ENCODE results near the gene SHBG. TPM values are rescaled to one million over a fixed set of nuclear protein-coding genes. Genes with fewer than 3 reads are reported as not detected.
"Not testable (repeated sequence)": the region's sequence is repeated elsewhere in the genome, so short reads cannot be mapped to it uniquely, and the experiment has no call there.

Gene SHBG
- total and polyA plus RNA-seq, 2 donors (not counting 1 experiment from before 2014, with no cell fraction given) = 0.33 to 0.45 TPM

DNA sequence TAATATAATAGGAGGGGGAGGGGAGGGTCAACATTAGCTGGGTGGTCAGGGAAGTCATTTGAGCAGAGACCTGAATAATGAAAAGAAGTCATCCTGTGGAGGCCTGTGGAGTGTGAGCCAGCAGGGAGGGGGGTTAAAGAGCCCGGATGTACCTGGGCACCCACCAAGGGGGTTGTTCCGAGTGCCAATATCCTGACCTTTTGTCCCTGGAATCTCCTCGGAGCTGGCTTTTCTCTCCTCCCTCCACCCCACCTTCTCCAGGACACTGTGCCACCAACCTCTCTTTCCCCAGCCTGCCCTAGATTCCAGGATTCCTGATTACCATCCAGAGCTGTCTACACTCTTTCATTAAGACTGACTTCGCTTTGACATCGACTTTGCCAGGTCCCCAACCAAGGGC is 6.2 kb downstream of the SHBG start:
- H2AFZ ChIP-seq (ENCODE audit: low read length) = no peak overlapping the region
- H3K9me3 ChIP-seq (ENCODE audit: control insufficient read depth, insufficient read depth, low read depth, low read length) = no peaks in the 10 kb centered on the region
- no peaks in the 10 kb centered on the region for H3K36me3 ChIP-seq (ENCODE audit: control insufficient read depth, insufficient read depth, low read length)
- H3K27me3 ChIP-seq (ENCODE audit: control insufficient read depth, insufficient read depth, low read length) = no peaks in the 10 kb centered on the region
- DNase-seq (ENCODE audit: low read depth in 2 of 2) = no peak
- H3K79me2 ChIP-seq (ENCODE audit: control insufficient read depth, insufficient read depth, low read length) = no peaks in the 10 kb centered on the region
- TF ChIP-seq EZH2 (IDR thresholded peaks at IDR 0.05; ENCODE audit: low read length, missing control alignments) = no peak
- TF ChIP-seq, protein P1, sequence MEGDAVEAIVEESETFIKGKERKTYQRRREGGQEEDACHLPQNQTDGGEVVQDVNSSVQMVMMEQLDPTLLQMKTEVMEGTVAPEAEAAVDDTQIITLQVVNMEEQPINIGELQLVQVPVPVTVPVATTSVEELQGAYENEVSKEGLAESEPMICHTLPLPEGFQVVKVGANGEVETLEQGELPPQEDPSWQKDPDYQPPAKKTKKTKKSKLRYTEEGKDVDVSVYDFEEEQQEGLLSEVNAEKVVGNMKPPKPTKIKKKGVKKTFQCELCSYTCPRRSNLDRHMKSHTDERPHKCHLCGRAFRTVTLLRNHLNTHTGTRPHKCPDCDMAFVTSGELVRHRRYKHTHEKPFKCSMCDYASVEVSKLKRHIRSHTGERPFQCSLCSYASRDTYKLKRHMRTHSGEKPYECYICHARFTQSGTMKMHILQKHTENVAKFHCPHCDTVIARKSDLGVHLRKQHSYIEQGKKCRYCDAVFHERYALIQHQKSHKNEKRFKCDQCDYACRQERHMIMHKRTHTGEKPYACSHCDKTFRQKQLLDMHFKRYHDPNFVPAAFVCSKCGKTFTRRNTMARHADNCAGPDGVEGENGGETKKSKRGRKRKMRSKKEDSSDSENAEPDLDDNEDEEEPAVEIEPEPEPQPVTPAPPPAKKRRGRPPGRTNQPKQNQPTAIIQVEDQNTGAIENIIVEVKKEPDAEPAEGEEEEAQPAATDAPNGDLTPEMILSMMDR (conservative IDR thresholded peaks at IDR 0.05 in 1 of 2, IDR thresholded peaks at IDR 0.05 in 1 of 2; ENCODE audit: low read depth in 1 of 2, low read length in 2 of 2) = no peak
- no peak overlapping the region for H3K9ac ChIP-seq (ENCODE audit: insufficient read depth, low read length)
- no peak overlapping the region for H3K4me3 ChIP-seq (replicated peaks in 1 of 4; ENCODE audit: control extremely low read depth in 1 of 4, insufficient read depth in 1 of 4, low read depth in 3 of 4, low read length in 4 of 4)
- no peaks in the 10 kb centered on the region for H3K4me1 ChIP-seq (ENCODE audit: control insufficient read depth, extremely low read depth, insufficient read depth, low read length)
- H3K27ac ChIP-seq (ENCODE audit: insufficient read depth, low read length) = no peak overlapping the region
- H4K20me1 ChIP-seq (ENCODE audit: control insufficient read depth, extremely low read depth, insufficient read depth, low read length) = no peaks in the 10 kb centered on the region
- no peak overlapping the region for H3K4me2 ChIP-seq (ENCODE audit: extremely low read depth, insufficient read depth, low read length)

DNA sequence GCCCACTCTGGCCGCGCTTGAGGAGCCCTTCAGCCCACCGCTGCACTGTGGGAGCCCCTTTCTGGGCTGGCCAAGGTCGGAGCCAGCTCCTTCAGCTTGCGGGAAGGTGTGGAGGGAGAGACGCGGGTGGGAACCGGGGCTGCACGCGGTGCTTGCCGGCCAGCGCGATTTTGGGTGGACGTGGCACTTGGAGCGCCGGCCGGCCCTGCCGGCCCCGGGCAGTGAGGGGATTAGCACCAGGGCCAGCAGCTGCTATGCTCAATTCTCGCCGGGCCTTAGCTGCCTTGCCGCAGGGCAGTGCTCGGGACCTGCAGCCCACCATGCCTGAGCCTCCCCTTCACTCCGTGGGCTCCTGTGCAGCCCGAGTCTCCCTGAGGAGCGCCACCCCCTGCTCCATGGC is 10.8 kb downstream of the SHBG start:
- DNase-seq (ENCODE audit: low read depth in 2 of 2) = no peak
- no peak overlapping the region for H3K27ac ChIP-seq (ENCODE audit: insufficient read depth, low read length)

DNA sequence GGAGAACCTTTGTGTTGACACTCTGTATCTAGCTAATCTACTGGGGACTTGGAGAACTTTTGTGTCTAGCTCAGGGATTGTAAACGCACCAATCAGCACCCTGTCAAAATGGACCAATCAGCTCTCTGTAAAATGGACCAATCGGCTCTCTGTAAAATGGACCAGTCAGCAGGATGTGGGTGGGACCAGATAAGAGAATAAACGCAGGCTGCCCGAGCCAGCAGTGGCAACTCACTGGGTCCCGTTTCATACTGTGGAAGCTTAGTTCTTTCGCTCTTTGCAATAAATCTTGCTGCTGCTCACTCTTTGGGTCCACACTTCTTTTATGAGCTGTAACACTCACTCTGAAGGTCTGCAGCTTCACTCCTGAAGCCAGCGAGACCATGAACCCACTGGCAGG is 11.7 kb downstream of the SHBG start:
- H3K27me3 ChIP-seq (ENCODE audit: control insufficient read depth, insufficient read depth, low read length); H3K27ac ChIP-seq (ENCODE audit: insufficient read depth, low read length); DNase-seq (ENCODE audit: low read depth in 2 of 2); H3K79me2 ChIP-seq (ENCODE audit: control insufficient read depth, insufficient read depth, low read length); H3K9ac ChIP-seq (ENCODE audit: insufficient read depth, low read length); H4K20me1 ChIP-seq (ENCODE audit: control insufficient read depth, extremely low read depth, insufficient read depth, low read length); H3K9me3 ChIP-seq (ENCODE audit: control insufficient read depth, insufficient read depth, low read depth, low read length); H3K36me3 ChIP-seq (ENCODE audit: control insufficient read depth, insufficient read depth, low read length); H2AFZ ChIP-seq (ENCODE audit: low read length); H3K4me1 ChIP-seq (ENCODE audit: control insufficient read depth, extremely low read depth, insufficient read depth, low read length); H3K4me2 ChIP-seq (ENCODE audit: extremely low read depth, insufficient read depth, low read length); H3K4me3 ChIP-seq (replicated peaks in 1 of 4; ENCODE audit: control extremely low read depth in 1 of 4, insufficient read depth in 1 of 4, low read depth in 3 of 4, low read length in 4 of 4): not testable (repeated sequence)

More for the DNA sequence above, 10.8 kb downstream of the SHBG start:
- Histone ChIP-seq H3K4me2 (ENCODE audit: extremely low read depth, insufficient read depth, low read length) (no peak overlapping the region), H3K27me3 (ENCODE audit: control insufficient read depth, insufficient read depth, low read length) (no peaks in the 10 kb centered on the region), H3K79me2 (ENCODE audit: control insufficient read depth, insufficient read depth, low read length) (no peaks in the 10 kb centered on the region), H3K9ac (ENCODE audit: insufficient read depth, low read length) (no peak overlapping the region), H3K4me3 (replicated peaks in 1 of 4; ENCODE audit: control extremely low read depth in 1 of 4, insufficient read depth in 1 of 4, low read depth in 3 of 4, low read length in 4 of 4) (no peak overlapping the region), H3K4me1 (ENCODE audit: control insufficient read depth, extremely low read depth, insufficient read depth, low read length) (no peaks in the 10 kb centered on the region), H4K20me1 (ENCODE audit: control insufficient read depth, extremely low read depth, insufficient read depth, low read length) (no peaks in the 10 kb centered on the region), H3K36me3 (ENCODE audit: control insufficient read depth, insufficient read depth, low read length) (no peaks in the 10 kb centered on the region), H3K9me3 (ENCODE audit: control insufficient read depth, insufficient read depth, low read depth, low read length) (no peaks in the 10 kb centered on the region), H2AFZ (ENCODE audit: low read length) (no peak overlapping the region)
- TF ChIP-seq EZH2 (IDR thresholded peaks at IDR 0.05; ENCODE audit: low read length, missing control alignments) = no peak
- TF ChIP-seq, protein P1 (conservative IDR thresholded peaks at IDR 0.05 in 1 of 2, IDR thresholded peaks at IDR 0.05 in 1 of 2; ENCODE audit: low read depth in 1 of 2, low read length in 2 of 2) = no peak

All from fibroblast of lung (primary cell).